Caki2 (cell line): ENCODE data around the gene PLA1A. TPM values are rescaled to one million over a fixed set of nuclear protein-coding genes. Genes with fewer than 3 reads are reported as not detected.

Experiments
- DNase-seq: peaks from one replicate; pipeline ENCODE4 v3.0.0-alpha.2; 2015; ENCODE audit warnings: low read depth
- in situ Hi-C: cut with HindIII; loops from 2 replicates; pipeline ENCODE4 v1.10.0; 2016; ENCODE audit warnings: low sequenced_read_pairs, low pct_unique_long_range_greater_than_20kb, mixed read lengths
- total RNA-seq: library from RNA; depleted of rRNA; stranded (reverse); fragments of >200 nt; shearing (Covaris generic); gene quantifications from 2 replicates; pipeline ENCODE4 v1.2.3, GENCODE V29; 2014; ENCODE audit warnings: low replicate concordance

The PLA1A gene
- total RNA-seq, 1 experiment from 2014 or later = 10.6 TPM

DNA sequence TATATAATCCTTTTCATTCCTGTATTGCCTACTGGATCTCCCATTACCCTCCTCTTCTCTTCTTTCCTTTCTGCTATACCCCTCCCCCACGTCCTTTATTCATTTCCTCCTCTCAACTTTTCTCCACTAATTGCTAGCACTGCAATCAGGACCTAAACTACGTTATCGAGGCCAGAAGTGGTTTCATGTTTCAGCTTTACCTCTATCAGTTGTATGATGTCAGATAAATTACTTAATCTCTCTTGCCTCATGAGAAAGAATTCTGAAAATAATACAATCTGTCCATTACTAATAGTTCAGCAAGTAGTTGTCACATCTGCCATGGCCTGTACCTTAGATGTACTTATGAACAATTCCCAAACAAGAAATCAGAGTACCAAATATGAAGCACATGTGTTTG, 52.1 kb downstream of the PLA1A start:
- in situ Hi-C loops = no loop called here
- DNase-seq = no peak

DNA sequence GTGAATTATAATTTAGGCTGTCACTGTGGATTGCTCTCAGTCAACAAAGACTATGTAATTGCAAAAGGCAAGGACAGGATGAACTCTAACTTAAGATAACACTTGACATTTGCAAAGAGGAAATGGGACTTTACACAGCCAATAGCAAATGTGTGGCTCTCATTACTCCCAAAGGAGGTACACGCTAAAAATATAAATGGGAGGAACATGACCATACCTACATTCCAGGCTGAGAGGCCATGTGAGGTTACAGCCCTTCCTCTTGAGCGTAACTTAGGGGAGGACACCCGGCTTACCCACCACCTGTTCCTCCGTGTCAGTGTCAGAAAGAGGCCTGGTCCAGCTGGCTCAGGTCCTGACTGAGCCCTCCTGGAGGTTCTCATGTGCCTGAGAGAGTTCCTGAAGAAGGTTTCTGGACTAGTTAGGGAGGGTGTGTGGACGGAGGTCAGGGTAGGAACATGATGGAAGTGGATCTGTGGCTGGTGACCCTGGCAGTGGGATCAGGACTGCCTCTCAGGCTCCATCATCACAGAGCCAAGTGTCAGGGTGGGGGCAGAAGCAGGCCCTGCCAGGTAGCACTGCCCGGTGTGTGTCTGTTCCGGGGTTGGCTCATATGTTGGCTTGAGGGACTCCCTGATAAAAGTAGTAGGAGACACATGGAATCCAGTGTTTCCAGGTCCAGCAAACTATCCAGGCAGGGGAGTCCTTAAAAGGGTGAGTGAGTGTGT, 54.8 kb downstream of the PLA1A start:
- no peak for DNase-seq
- in situ Hi-C loops = no loop called here

DNA sequence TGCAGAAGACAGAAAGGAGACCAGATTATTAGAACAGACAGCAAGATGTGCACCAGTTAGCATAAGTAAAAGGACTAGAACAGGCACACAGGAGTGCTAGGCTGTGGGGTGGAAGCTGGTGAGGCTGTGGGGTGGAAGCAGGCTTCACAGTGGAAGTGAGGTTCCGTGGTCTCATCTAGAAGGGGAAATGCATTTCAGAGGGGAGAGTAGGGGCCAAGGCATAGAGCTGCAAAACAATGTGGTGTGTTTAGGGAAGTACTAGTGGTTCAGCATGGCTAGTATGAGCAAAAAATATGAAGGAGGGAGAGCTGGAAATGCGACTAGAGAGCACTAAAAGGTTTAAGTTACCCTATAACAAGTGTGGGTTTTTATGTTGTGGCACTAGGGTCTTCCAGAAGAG, 56.2 kb downstream of the PLA1A start:
- no peak for DNase-seq
- in situ Hi-C loops = no loop called here

DNA sequence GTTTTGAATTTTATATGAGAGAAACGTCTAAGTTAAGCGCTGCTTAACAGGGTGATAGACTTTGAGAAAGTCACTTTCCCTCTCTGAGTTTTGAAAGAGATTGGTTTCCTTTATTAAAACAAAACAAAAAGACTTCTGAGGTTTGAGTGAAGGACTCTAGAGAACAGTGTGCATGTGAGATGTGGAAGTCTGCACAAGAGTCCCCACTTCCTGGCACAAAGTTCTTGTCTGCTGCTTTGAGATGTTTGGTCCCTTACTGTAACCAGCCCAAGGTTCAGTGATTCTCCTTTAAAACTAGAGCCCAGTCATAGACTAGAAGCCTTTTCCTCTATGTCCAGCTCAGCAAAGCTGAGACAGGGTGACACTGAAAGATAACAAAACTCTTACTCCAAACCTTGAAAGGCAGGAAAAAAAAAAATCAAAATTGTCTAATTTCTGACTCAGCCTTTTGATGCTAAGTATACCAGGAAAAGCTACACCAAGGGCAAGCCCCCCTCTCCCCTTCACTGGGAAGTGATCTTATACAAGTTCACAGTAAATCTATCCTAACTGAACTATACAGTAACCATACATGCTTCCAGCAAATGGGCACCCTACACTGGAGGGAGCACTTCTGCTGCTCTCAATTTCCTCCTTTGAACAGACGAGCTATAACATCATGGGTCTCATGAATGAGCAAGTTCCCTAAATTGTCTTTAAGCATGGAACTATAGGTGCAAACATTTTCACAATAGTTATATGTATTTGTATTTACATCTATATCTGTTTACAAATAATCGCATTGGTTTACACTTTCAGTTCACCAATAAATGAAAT, 60.4 kb downstream of the PLA1A start:
- in situ Hi-C loops = no loop called here
- DNase-seq = no peak

DNA sequence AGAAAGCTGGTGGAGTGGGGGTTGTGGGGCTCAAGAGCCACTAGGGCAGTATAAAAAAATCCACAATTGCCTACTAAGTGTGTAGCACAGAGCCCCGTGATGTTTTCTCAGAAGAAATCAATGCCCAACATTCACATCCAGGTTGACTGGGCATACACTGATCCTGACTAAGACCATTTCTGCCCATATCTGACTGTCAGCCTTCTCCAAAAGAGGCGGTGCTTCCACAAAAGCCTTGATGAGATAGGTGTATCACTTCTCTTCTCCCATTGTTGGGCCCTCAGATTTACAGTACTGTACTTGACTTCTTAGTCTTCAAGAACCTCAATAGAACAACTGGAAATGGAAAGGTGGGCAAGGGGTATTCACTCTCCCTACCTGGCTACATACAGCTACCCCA, 61.3 kb downstream of the PLA1A start:
- no peak for DNase-seq
- in situ Hi-C loops = no loop called here

DNA sequence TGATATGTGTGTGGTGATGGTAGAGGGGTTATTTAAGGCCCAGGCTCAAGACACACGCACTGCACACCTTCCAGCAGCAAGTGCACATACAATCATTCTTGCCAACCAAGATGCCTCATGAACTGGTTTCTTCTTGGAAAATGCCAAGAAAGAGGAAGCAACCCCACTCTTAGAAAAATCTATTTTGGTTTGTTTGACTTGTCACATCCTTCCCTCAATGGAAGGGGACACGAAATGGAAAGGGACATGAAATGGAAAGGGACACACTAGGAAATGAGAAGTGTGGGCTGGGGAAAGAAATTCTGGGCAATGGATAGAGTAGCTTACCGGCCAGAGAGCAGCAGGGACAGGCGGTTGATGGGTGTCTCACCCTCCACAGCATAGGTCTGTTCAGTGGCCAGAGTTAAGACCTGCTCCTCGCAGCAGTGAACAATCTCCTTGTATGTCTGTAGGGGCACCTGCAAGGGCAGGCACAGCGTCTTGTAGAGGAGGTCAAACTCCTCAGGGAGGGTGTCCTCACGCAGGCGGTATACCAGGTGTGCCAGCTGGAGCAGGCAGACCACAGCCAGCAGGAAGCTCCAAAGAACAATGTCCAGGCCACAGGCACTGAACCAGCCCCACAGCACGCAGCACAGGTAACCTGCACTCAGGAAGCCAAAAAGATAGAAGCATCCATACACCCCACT, 62.1 kb downstream of the PLA1A start:
- in situ Hi-C loops = no loop called here
- DNase-seq = no peak

DNA sequence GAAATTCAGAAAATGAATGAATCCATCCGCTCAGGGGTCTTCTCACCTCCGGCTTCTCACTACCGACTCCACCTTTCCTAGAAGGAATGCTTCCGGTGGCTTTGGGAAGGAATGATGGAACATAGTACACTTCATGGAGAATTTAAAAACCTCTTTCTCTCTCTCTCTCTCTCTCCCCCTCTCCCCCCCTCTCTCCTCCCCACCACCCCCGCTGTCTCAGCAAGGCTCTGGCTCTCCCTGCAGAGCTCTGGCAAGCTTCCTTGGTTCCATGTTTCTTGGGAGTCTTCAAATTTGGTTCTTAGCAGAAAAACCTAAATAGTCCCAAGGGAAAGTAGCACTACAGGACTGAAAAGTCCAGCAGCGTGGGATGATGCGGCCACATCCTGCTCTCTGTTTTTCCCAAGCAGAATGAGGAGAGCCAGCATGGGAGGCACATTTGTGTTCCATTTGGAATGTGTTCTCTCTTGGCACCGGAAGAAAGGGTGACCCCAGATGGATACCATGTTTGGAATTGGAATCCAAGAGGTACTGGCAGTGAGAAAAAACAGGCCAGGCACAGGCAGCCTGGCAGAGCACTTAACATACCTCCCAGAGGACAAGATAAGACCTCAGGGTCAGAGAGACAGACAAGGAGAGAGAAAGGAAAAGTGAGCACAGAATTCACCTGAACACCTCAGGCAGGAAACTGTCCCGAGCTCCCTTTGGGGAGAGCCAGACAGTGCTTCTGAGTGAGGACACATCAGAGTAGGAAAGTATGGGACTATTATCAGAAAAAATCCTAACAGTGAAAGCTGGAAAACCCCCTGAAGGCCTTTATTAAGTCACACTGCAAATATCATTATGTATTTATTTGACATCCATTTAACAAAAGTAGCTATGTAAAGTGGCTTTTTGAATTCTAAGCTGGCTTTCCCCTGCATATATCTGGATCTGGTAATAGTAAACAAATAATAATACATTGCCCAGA, 63.1 kb downstream of the PLA1A start, which contains the start of gene POPDC2:
TSS of gene POPDC2 (minus strand) at position 116 of the 967 bp plus-strand sequence. CDS start 166 bp downstream, outside the sequence.
- in situ Hi-C loops = no loop called here
- no peak for DNase-seq

DNA sequence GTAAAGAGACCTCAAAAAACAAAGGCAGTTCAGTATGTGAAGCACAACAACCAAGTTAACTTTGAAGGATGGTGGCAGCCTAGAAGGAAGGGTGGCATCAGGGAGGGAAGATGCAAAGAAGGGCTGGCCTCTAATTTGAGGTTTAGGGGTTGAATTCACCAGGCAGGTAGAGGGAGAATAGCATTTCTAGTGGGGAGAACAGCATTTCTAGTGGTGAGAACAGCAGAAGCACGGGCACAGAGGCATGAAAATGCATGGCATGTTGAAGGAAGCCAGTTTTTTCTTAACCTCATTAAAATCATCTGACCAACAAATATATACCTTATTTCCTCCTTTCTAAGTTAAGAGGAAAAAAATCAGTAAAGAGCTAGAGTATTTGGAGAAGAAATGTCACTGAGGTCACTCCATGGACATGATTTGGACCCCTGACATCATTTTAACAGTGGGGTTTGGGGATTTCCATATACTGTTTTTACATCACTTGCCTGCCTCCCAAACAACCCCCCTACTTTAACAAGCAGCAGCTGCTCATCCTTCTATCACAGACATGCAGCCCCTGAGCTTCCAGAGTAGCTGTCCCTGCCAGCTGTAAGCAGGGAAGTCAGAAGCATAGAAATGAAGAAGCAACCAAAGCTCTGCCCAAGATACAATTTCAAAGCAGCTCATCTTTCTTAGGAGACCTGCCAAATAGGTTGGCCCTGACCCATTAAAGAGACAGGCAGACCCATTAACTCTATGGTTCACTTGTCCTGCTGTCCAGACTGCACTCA, 65.1 kb downstream of the PLA1A start:
- in situ Hi-C loops = no loop called here
- no peak for DNase-seq

DNA sequence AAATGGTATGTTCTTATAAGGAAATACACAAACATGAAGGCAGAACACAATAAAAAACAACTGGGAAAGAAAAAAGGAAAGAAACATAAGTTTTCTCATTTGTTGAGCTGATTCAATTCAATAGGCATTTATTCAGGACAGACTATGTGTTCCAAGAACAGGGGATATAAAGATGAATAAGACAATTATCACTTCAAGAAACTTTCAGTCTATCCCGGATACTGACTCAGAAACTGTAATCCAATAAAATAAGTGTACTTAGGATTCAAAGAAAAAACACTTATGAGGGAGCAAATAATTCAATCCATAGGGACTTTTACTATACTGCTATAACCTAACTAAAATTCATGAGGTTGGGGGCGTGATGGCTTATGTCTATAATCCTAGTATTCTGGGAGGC, 66.2 kb downstream of the PLA1A start:
- in situ Hi-C loops = no loop called here
- no peak for DNase-seq

DNA sequence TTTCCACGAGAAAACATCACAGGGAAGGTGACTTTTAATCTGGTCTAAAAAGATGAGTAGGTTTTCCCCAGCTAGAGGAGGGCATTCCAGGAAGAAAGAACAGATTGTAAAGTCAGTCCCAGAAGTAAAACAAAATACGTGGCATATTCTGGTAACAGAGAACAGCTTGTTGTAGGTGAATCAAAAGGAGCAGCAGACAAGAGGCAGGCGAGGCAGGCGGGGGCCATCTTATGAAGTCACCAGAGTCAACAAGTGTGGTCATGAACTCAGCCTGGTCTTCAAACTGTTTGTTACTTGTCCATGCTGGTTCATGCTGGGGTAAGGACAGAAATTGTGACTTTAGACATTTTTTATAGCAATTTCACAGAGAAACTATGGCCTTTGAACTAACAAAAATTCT, 66.7 kb downstream of the PLA1A start:
- in situ Hi-C loops = no loop called here
- DNase-seq = no peak

DNA sequence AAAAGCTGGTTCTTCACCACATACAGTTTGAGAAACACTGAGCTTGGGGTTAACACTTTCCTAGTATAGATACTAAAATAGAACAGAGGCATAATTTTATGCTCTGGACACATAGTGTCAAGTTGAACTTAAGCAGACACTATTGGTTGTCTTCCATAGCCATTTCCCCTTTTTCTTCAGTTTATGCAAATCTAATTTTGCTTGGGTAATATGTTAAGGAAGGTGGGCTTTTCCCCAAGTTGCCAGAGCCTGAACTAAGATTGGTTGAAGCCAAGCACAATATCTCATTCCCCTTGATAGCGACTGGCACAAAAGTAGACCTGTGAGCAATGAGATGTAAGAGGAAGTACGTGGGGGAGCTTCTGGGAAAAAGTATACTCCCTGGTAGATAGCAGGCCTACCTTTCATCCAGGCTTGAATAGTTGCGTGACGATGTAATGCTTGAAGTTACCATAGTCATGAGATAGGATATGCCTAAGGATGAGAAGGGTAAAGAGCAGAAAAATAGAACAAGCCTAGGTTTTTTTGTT, 67.2 kb downstream of the PLA1A start:
- in situ Hi-C loops = no loop called here
- no peak for DNase-seq

DNA sequence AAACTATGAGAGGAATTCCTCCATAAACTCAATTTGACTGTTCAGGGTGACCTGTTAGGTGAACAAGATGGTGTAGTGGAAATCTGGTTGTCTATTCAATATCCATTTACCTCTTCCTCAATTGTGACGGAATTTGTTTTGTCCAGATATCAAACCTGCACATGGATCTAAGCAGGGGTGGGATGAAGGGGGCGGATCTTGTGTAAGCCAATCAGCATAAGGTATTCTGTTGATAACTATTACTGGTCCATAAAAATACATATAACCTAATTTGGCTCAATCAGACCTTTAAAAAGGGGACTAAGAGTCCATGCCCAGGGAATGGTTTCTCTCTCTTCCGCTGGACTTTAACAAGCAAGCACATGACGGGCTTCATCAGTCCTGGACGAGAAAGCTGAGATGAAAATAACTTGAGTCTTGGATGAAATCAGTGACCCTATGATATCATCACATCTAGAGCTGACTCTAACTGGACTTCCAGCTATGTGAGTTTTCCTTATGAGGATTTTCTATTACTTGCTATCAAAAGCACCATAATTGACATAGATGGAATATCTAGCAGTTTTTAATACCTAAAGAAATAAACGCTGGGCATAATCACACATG, 68.4 kb downstream of the PLA1A start:
- DNase-seq = no peak
- in situ Hi-C loops = no loop called here

DNA sequence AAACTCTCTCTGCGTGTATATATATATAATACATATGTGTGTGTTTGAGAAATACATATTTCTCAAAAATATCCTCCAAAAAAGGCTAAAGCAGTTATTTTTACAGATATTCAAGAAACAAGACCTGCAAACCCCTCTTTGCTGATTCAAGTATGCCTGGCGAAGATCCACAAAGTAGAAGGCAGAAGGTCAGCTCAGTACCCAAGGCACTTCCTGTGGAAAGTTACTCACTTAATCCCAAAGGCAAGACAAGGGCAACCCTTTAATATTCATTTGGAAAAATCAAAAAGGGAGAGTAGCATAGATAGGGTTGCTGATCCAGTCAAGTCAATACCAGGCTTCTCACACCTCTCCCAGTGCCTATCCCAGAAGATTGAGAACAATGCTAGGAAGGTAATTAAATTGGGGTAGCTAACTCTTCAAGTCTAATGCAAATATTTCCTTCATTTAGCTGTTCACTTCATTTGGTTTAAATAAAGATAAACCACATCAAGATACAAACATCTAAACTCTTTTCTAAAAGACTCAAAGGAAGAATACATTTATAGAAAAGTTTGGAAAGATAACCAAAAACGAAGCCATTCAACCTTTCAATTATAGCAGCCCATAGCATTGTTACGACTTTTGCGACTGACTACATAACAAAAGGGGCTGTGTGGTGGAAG, 72.4 kb downstream of the PLA1A start:
- DNase-seq = no peak
- in situ Hi-C loops = no loop called here

DNA sequence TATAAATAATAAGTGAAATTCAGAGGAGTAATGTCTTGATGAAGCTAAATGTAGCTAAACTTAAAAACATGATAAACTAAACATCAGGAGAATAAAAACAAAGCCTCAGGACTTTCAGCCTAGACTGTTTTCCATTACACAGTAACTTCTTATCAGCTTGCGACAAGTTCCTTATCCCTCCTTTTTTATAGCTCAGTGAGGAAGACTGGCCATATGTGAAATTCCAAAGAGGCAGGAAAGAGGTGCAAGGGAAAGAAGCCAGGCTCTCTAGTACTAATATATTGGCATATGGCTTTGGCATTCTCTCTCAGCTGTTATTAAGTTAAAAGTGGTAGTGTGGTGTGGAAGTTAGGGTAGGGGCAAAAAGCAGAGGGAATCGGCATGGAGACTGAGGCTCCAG, 75.1 kb downstream of the PLA1A start:
- in situ Hi-C loops = no loop called here

DNA sequence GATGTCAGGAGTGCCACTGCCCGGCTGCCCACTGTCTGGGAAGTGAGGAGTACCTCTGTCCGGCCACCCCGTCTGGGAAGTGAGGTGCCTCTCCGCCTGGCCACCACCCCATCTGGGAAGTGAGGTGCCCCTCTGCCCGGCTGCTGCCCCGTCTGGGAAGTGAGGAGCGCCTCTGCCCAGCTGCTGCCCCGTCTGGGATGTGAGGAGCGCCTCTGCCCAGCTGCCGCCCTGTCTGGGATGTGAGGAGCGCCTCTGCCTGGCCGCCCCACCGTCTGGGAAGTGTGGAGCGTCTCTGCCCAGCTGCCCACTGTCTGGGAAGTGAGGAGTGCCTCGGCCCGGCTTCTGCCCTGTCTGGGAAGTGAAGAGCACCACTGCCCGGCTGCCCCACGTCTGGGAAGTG, 76.2 kb downstream of the PLA1A start:
- in situ Hi-C loops = no loop called here
- DNase-seq = no peak

More for the DNA sequence above, 75.1 kb downstream of the PLA1A start:
- DNase-seq = no peak

DNA sequence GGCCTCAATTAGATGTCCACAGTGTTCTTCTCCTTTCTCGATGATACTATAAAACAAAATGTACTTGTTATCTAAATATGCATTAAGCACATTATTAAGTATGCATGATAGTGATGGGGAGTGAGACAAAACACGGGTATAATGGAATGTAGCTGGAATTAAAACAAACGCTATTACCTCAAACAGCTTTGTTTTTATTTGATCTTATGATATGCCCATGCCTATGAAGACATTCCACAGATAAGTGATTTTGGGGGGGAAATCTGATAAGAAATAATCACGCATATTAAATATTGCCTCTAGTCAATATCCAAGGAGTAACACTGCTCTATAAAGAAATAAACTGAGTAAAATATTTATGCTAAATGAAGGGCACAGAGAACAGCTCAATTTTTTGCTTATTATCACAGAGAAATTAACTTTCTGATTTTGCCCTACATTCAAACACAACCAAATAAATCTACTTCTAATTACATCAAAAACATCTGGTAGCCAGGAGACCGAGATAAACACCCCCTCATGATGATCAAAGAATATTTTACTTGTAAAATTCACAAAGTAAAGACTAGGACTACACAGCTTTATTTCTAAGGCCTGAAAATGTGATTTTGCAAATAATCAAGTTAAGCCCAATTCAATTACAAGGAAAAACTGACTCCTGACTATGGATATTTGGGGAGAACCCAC, 77.6 kb downstream of the PLA1A start:
- DNase-seq = no peak
- in situ Hi-C loops = no loop called here
